Natural killer cell (primary cell): Measurements from ENCODE around the gene RHPN2. TPM values are rescaled to one million over a fixed set of nuclear protein-coding genes. Genes with fewer than 3 reads are reported as not detected.

ENCODE experiments used
- ATAC-seq, 3 donors: fragments of 150-1000 bp in 2 of 3; fragments of 200-7000 bp in 1 of 3; cut with Tn5 transposase; 1 replicate in 1 of 3; 2 replicates in 2 of 3; pipeline ENCODE4 v1.10.0; 2021; ENCODE audit warnings: mild to moderate bottlenecking in 2 of 3, moderate library complexity in 2 of 3
- DNase-seq, 2 donors: peaks; one replicate each; pipeline versions ENCODE4 v3.0.0 to v3.0.0-alpha.2; 2013 to 2021; ENCODE audit warnings: mixed read lengths in 1 of 2
- H3K27ac ChIP-seq: one replicate; pipeline ENCODE4 v1.5.1; 2013; ENCODE audit warnings: mild to moderate bottlenecking, low read length
- H3K27me3 ChIP-seq: one replicate; pipeline ENCODE4 v1.6.1; 2013; ENCODE audit warnings: low read length; ENCODE audit not compliant: control insufficient read depth, insufficient read depth
- H3K36me3 ChIP-seq: one replicate; pipeline ENCODE4 v1.6.1; 2013; ENCODE audit warnings: low read length; ENCODE audit not compliant: control insufficient read depth, insufficient read depth
- H3K4me1 ChIP-seq: one replicate; pipeline ENCODE4 v1.6.1; 2013; ENCODE audit warnings: low read length; ENCODE audit not compliant: control insufficient read depth, insufficient read depth
- H3K4me3 ChIP-seq: one replicate; pipeline ENCODE4 v1.5.1; 2013; ENCODE audit warnings: low read length
- H3K9me3 ChIP-seq: one replicate; pipeline ENCODE4 v1.6.1; 2013; ENCODE audit warnings: low read length; ENCODE audit not compliant: control insufficient read depth, insufficient read depth
- H3K27ac Mint-ChIP-seq, 2 donors: one replicate each; pipeline ENCODE4 v1.8.0; 2022; ENCODE audit warnings: mild to moderate bottlenecking in 2 of 2, mixed read lengths in 2 of 2, moderate library complexity in 1 of 2
- H3K27me3 Mint-ChIP-seq, 2 donors: one replicate each; pipeline ENCODE4 v1.8.0; 2022; ENCODE audit warnings: low read depth in 2 of 2, mixed read lengths in 2 of 2
- H3K36me3 Mint-ChIP-seq: one replicate; pipeline ENCODE4 v1.8.0; 2022; ENCODE audit warnings: mixed read lengths
- H3K4me1 Mint-ChIP-seq, 2 donors: one replicate each; pipeline ENCODE4 v1.8.0; 2022; ENCODE audit warnings: mixed read lengths in 2 of 2
- H3K4me3 Mint-ChIP-seq: one replicate; pipeline ENCODE4 v1.8.0; 2022; ENCODE audit warnings: mild to moderate bottlenecking, moderate library complexity, mixed read lengths
- H3K9me3 Mint-ChIP-seq, 2 donors: one replicate each; pipeline ENCODE4 v1.8.0; 2022; ENCODE audit warnings: mixed read lengths in 2 of 2
- CTCF ChIP-seq: fragments of 200-600 bp; IDR thresholded peaks from one replicate; pipeline ENCODE4 v1.8.0; 2022; ENCODE audit warnings: antibody characterized with exemption
- WGBS: methylation state at CpG from one replicate; pipeline ENCODE4 v1.1.7; 2013; ENCODE audit warnings: missing lambda C conversion rate; ENCODE audit not compliant: insufficient coverage; 5-methylcytosine and 5-hydroxymethylcytosine counted together
- intact Hi-C: fragments of 100-400 bp; cut with micrococcal nuclease; formaldehyde crosslinking; loops from one replicate; pipeline ENCODE4 v1.14.2; 2022
- total RNA-seq, 4 donors: library from RNA; stranded (reverse); fragments of 120-200 nt in 1 of 4; gene quantifications; one replicate each; pipeline versions ENCODE4 v1.2.3 to v1.2.4, GENCODE V29; 2013 to 2022

RHPN2 gene
- total RNA-seq, 3 donors from 2014 or later (not counting 1 experiment from before 2014, with no cell fraction given), result 0.35 TPM; not detected in 2

- Mint-ChIP-seq H3K4me3 (no peak overlapping the region), H3K27ac (no peak overlapping the region), H3K4me1 (no peaks in the 10 kb centered on the region), H3K36me3 (peaks cover 7% of the 10 kb centered on the region), H3K9me3 (no peaks in the 10 kb centered on the region), H3K27me3 (no peaks in the 10 kb centered on the region)
- intact Hi-C loops, result no loop called here
- DNase-seq (no peak), ATAC-seq (no peak)
- Histone ChIP-seq H3K27ac (no peak overlapping the region), H3K36me3 (peaks cover 57% of the 10 kb centered on the region), H3K27me3 (no peaks in the 10 kb centered on the region), H3K9me3 (no peaks in the 10 kb centered on the region), H3K4me1 (no peaks in the 10 kb centered on the region), H3K4me3 (no peak overlapping the region)
- 94% methylated on average over 6 of the region's 9 CpGs for WGBS
- no peak for TF ChIP-seq CTCF
These were observed 45.6 kb upstream of the RHPN2 start for GRCh38 chr19:33110137-33110910.

DNA sequence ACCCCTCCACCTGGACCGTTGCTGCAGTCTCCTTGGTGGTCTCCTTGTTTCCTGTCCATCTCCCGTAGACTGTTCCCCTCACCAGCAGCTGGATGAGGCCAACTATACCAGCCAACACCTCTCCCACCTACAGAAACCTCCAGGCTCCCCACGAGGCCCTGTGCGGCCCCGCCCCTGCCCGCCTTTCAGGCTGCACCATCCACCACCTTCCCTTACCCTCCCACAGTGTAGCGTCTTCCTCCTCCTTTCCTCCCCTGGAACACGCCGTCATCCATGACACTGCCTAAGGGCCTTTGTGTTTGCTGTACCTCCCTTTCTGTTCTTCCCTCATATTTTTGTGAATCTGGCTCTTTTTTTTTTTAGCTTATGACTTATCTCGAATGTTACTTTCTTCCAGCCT lies 43.5 kb upstream of the RHPN2 start:
- WGBS, result 93% methylated on average over 10 of the region's 10 CpGs
- peaks cover 51% of the 10 kb centered on the region for H3K36me3 ChIP-seq
- DNase-seq (no peak), ATAC-seq (no peak)
- Mint-ChIP-seq H3K4me3 (no peak overlapping the region), H3K36me3 (peaks cover 11% of the 10 kb centered on the region), H3K27ac (no peak overlapping the region), H3K27me3 (no peaks in the 10 kb centered on the region), H3K9me3 (no peaks in the 10 kb centered on the region), H3K4me1 (no peaks in the 10 kb centered on the region)
- no peaks in the 10 kb centered on the region for H3K4me1 ChIP-seq
- H3K27ac ChIP-seq, result no peak overlapping the region
- intact Hi-C loops, result no loop called here
- no peaks in the 10 kb centered on the region for H3K27me3 ChIP-seq
- no peak overlapping the region for H3K4me3 ChIP-seq
- H3K9me3 ChIP-seq, result no peaks in the 10 kb centered on the region
- TF ChIP-seq CTCF, result no peak

GRCh38 chr19:33102893-33103292 lies 38.2 kb upstream of the RHPN2 start:
- DNase-seq (no peak), ATAC-seq (no peak)
- Mint-ChIP-seq H3K36me3 (peaks cover 17% of the 10 kb centered on the region), H3K4me3 (no peak overlapping the region), H3K27me3 (no peaks in the 10 kb centered on the region), H3K4me1 (peaks cover 0 to under 1% of the 10 kb centered on the region in 2 donors), H3K9me3 (no peaks in the 10 kb centered on the region), H3K27ac (no peak overlapping the region)
- H3K27me3 ChIP-seq, result no peaks in the 10 kb centered on the region
- TF ChIP-seq CTCF, result no peak
- intact Hi-C loops, result no loop called here
- no peak overlapping the region for H3K4me3 ChIP-seq
- no peaks in the 10 kb centered on the region for H3K4me1 ChIP-seq
- H3K36me3 ChIP-seq, result peaks cover 45% of the 10 kb centered on the region
- no peak overlapping the region for H3K27ac ChIP-seq
- WGBS, result 87% methylated on average over 6 of the region's 6 CpGs
- H3K9me3 ChIP-seq, result no peaks in the 10 kb centered on the region
